Natural killer cell (primary cell): Measurements from ENCODE around the gene ATF3. TPM values are rescaled to one million over a fixed set of nuclear protein-coding genes. Genes with fewer than 3 reads are reported as not detected.

ENCODE experiments used
- ATAC-seq, 3 donors: fragments of 150-1000 bp in 2 of 3; fragments of 200-7000 bp in 1 of 3; cut with Tn5 transposase; 1 replicate in 1 of 3; 2 replicates in 2 of 3; pipeline ENCODE4 v1.10.0; 2021; ENCODE audit warnings: mild to moderate bottlenecking in 2 of 3, moderate library complexity in 2 of 3
- DNase-seq, 2 donors: peaks; one replicate each; pipeline versions ENCODE4 v3.0.0 to v3.0.0-alpha.2; 2013 to 2021; ENCODE audit warnings: mixed read lengths in 1 of 2
- H3K27ac ChIP-seq: one replicate; pipeline ENCODE4 v1.5.1; 2013; ENCODE audit warnings: mild to moderate bottlenecking, low read length
- H3K27me3 ChIP-seq: one replicate; pipeline ENCODE4 v1.6.1; 2013; ENCODE audit warnings: low read length; ENCODE audit not compliant: control insufficient read depth, insufficient read depth
- H3K36me3 ChIP-seq: one replicate; pipeline ENCODE4 v1.6.1; 2013; ENCODE audit warnings: low read length; ENCODE audit not compliant: control insufficient read depth, insufficient read depth
- H3K4me1 ChIP-seq: one replicate; pipeline ENCODE4 v1.6.1; 2013; ENCODE audit warnings: low read length; ENCODE audit not compliant: control insufficient read depth, insufficient read depth
- H3K4me3 ChIP-seq: one replicate; pipeline ENCODE4 v1.5.1; 2013; ENCODE audit warnings: low read length
- H3K9me3 ChIP-seq: one replicate; pipeline ENCODE4 v1.6.1; 2013; ENCODE audit warnings: low read length; ENCODE audit not compliant: control insufficient read depth, insufficient read depth
- H3K27ac Mint-ChIP-seq, 2 donors: one replicate each; pipeline ENCODE4 v1.8.0; 2022; ENCODE audit warnings: mild to moderate bottlenecking in 2 of 2, mixed read lengths in 2 of 2, moderate library complexity in 1 of 2
- H3K27me3 Mint-ChIP-seq, 2 donors: one replicate each; pipeline ENCODE4 v1.8.0; 2022; ENCODE audit warnings: low read depth in 2 of 2, mixed read lengths in 2 of 2
- H3K36me3 Mint-ChIP-seq: one replicate; pipeline ENCODE4 v1.8.0; 2022; ENCODE audit warnings: mixed read lengths
- H3K4me1 Mint-ChIP-seq, 2 donors: one replicate each; pipeline ENCODE4 v1.8.0; 2022; ENCODE audit warnings: mixed read lengths in 2 of 2
- H3K4me3 Mint-ChIP-seq: one replicate; pipeline ENCODE4 v1.8.0; 2022; ENCODE audit warnings: mild to moderate bottlenecking, moderate library complexity, mixed read lengths
- H3K9me3 Mint-ChIP-seq, 2 donors: one replicate each; pipeline ENCODE4 v1.8.0; 2022; ENCODE audit warnings: mixed read lengths in 2 of 2
- CTCF ChIP-seq: fragments of 200-600 bp; IDR thresholded peaks from one replicate; pipeline ENCODE4 v1.8.0; 2022; ENCODE audit warnings: antibody characterized with exemption
- WGBS: methylation state at CpG from one replicate; pipeline ENCODE4 v1.1.7; 2013; ENCODE audit warnings: missing lambda C conversion rate; ENCODE audit not compliant: insufficient coverage; 5-methylcytosine and 5-hydroxymethylcytosine counted together
- intact Hi-C: fragments of 100-400 bp; cut with micrococcal nuclease; formaldehyde crosslinking; loops from one replicate; pipeline ENCODE4 v1.14.2; 2022
- total RNA-seq, 4 donors: library from RNA; stranded (reverse); fragments of 120-200 nt in 1 of 4; gene quantifications; one replicate each; pipeline versions ENCODE4 v1.2.3 to v1.2.4, GENCODE V29; 2013 to 2022

The ATF3 gene
- total RNA-seq, 3 donors from 2014 or later (not counting 1 experiment from before 2014, with no cell fraction given) = 62.2 to 135 (median 78.5) TPM

- WGBS = no CpG with 5 or more reads among the region's 1 CpG
- ATAC-seq (peak in 1 of 3 donors; percentile 56), DNase-seq (no peak)
- Histone ChIP-seq H3K9me3 (no peaks in the 10 kb centered on the region), H3K27ac (no peak overlapping the region), H3K4me1 (no peaks in the 10 kb centered on the region), H3K36me3 (no peaks in the 10 kb centered on the region), H3K4me3 (no peak overlapping the region), H3K27me3 (no peaks in the 10 kb centered on the region)
- H3K27ac Mint-ChIP-seq = no peak overlapping the region
- TF ChIP-seq CTCF = no peak
- H3K4me3 Mint-ChIP-seq = no peak overlapping the region
- H3K27me3 Mint-ChIP-seq = peaks cover 9 to 18% of the 10 kb centered on the region in 2 donors
- no peaks in the 10 kb centered on the region for H3K36me3 Mint-ChIP-seq
- intact Hi-C loops = no loop called here
- H3K4me1 Mint-ChIP-seq = peaks cover 0 to 5% of the 10 kb centered on the region in 2 donors
- no peaks in the 10 kb centered on the region for H3K9me3 Mint-ChIP-seq
Measured at GRCh38 chr1:212621949-212622305, 13.4 kb downstream of the ATF3 start.

GRCh38 chr1:212622467-212622866 lies 13.9 kb downstream of the ATF3 start:
- Histone ChIP-seq H3K4me3 (no peak overlapping the region), H3K36me3 (no peaks in the 10 kb centered on the region), H3K27me3 (no peaks in the 10 kb centered on the region), H3K27ac (no peak overlapping the region), H3K4me1 (no peaks in the 10 kb centered on the region), H3K9me3 (no peaks in the 10 kb centered on the region)
- Mint-ChIP-seq H3K4me1 (peaks cover 0 to 5% of the 10 kb centered on the region in 2 donors), H3K27ac (no peak overlapping the region), H3K4me3 (no peak overlapping the region), H3K36me3 (no peaks in the 10 kb centered on the region), H3K9me3 (no peaks in the 10 kb centered on the region), H3K27me3 (peaks cover 9 to 18% of the 10 kb centered on the region in 2 donors)
- no peak for TF ChIP-seq CTCF
- intact Hi-C loops = no loop called here
- 100% methylated on average over 2 of the region's 3 CpGs for WGBS
- ATAC-seq = no peak
- DNase-seq = no peak

- Histone ChIP-seq H3K4me1 (no peaks in the 10 kb centered on the region), H3K36me3 (no peaks in the 10 kb centered on the region), H3K27me3 (no peaks in the 10 kb centered on the region), H3K4me3 (no peak overlapping the region), H3K27ac (no peak overlapping the region), H3K9me3 (no peaks in the 10 kb centered on the region)
- intact Hi-C loops = no loop called here
- Mint-ChIP-seq H3K4me3 (no peak overlapping the region), H3K36me3 (no peaks in the 10 kb centered on the region), H3K9me3 (no peaks in the 10 kb centered on the region), H3K27ac (no peak overlapping the region), H3K27me3 (peaks cover 9 to 18% of the 10 kb centered on the region in 2 donors), H3K4me1 (peaks cover 0 to 5% of the 10 kb centered on the region in 2 donors)
- no peak for DNase-seq
- no peak for TF ChIP-seq CTCF
- 94% methylated on average over 3 of the region's 4 CpGs for WGBS
- no peak for ATAC-seq
Measured at GRCh38 chr1:212622906-212623305, 14.3 kb downstream of the ATF3 start.

- H3K4me1 Mint-ChIP-seq = peaks cover 0 to 5% of the 10 kb centered on the region in 2 donors
- no peak overlapping the region for H3K4me3 Mint-ChIP-seq
- TF ChIP-seq CTCF = no peak
- 100% methylated on average over 1 of the region's 2 CpGs for WGBS
- Histone ChIP-seq H3K4me1 (no peaks in the 10 kb centered on the region), H3K9me3 (no peaks in the 10 kb centered on the region), H3K27ac (no peak overlapping the region), H3K36me3 (no peaks in the 10 kb centered on the region), H3K4me3 (no peak overlapping the region), H3K27me3 (no peaks in the 10 kb centered on the region)
- H3K27ac Mint-ChIP-seq = no peak overlapping the region
- H3K27me3 Mint-ChIP-seq = peaks cover 12 to 18% of the 10 kb centered on the region in 2 donors
- intact Hi-C loops = no loop called here
- no peak for DNase-seq
- no peaks in the 10 kb centered on the region for H3K9me3 Mint-ChIP-seq
- ATAC-seq = no peak
- H3K36me3 Mint-ChIP-seq = no peaks in the 10 kb centered on the region
Measured at GRCh38 chr1:212623603-212624002, 15.0 kb downstream of the ATF3 start.
